Small intestine (tissue), 16 donors: ENCODE results near the gene DNMBP. TPM values are rescaled to one million over a fixed set of nuclear protein-coding genes. Genes with fewer than 3 reads are reported as not detected.

ENCODE experiments used
- DNase-seq, 2 donors: peaks; one replicate each; pipeline versions ENCODE4 v3.0.0 to v3.0.0-alpha.2; 2013
- FAIRE-seq: peaks from 2 replicates; lab custom pipeline; 2012; peaks lifted over from hg19 to GRCh38; lab: Jason Lieb, UNC
- H3K27ac ChIP-seq, 3 donors: one replicate each; pipeline ENCODE4 v1.5.1; 2013; ENCODE audit warnings: low read length in 2 of 3, mild to moderate bottlenecking in 2 of 3, control low read depth in 1 of 3, inconsistent platforms in 1 of 3, low read depth in 1 of 3, moderate library complexity in 1 of 3
- H3K27me3 ChIP-seq, 3 donors: one replicate each; pipeline ENCODE4 v1.6.1; 2013; ENCODE audit warnings: low read length in 3 of 3, inconsistent platforms in 1 of 3; ENCODE audit not compliant: control insufficient read depth in 3 of 3, insufficient read depth in 3 of 3
- H3K36me3 ChIP-seq, 3 donors: one replicate each; pipeline ENCODE4 v1.6.1; 2013; ENCODE audit warnings: low read length in 3 of 3, inconsistent platforms in 1 of 3, low read depth in 1 of 3, mild to moderate bottlenecking in 1 of 3, moderate library complexity in 1 of 3; ENCODE audit not compliant: control insufficient read depth in 3 of 3, insufficient read depth in 2 of 3
- H3K4me1 ChIP-seq, 3 donors: one replicate each; pipeline ENCODE4 v1.6.1; 2013; ENCODE audit warnings: low read length in 2 of 3, inconsistent platforms in 1 of 3, low read depth in 1 of 3, mild to moderate bottlenecking in 1 of 3, moderate library complexity in 1 of 3; ENCODE audit not compliant: control insufficient read depth in 3 of 3, insufficient read depth in 2 of 3
- H3K4me3 ChIP-seq, 3 donors: one replicate each; pipeline ENCODE4 v1.5.1; 2013; ENCODE audit warnings: low read length in 3 of 3, control low read depth in 1 of 3, inconsistent platforms in 1 of 3, low read depth in 1 of 3, mild to moderate bottlenecking in 1 of 3, moderate library complexity in 1 of 3
- H3K9me3 ChIP-seq, 2 donors: one replicate each; pipeline ENCODE4 v1.6.1; 2013; ENCODE audit warnings: low read depth in 1 of 2, low read length in 1 of 2; ENCODE audit not compliant: control insufficient read depth in 2 of 2, insufficient read depth in 1 of 2
- WGBS, 3 donors: extraction: QIAGEN DNeasy Blood & Tissue Kit; methylation state at CpG; one replicate each; pipeline ENCODE4 v1.1.7; 2013; 5-methylcytosine and 5-hydroxymethylcytosine counted together
- long read RNA-seq, 10 donors: transcript quantifications; one replicate each; lab custom pipeline, GENCODE V29; 2026
- polyA plus RNA-seq, 4 donors: library from polyadenylated mRNA; stranded (reverse) in 3 of 4; unstranded in 1 of 4; fragments of 200-250 nt in 3 of 4; fragments of 120-200 nt in 1 of 4; gene quantifications; one replicate each; pipeline versions ENCODE4 v1.2.1 to v1.2.3, GENCODE V29; 2013
- donor health status: healthy with polysubstance abuse.
- donor health status: control.
- donor health status: control.
- donor health status: Bipolar disorder and iron deficiency.
- donor health status: healthy.

Gene DNMBP
- 10 to 100 TPM; 18.4 to 52.2 (median 28.0) TPM for polyA plus RNA-seq
- long read RNA-seq, donor 1, full-length matches to known transcripts = 2 of 43 reads
- long read RNA-seq, donor 1, partial matches to known transcripts = 36 of 43 reads
- long read RNA-seq, donor 1, other reads (novel, unspliced or antisense) = 5 of 43 reads
- long read RNA-seq, donor 2, full-length matches to known transcripts = 1 of 1 reads
- long read RNA-seq, donor 2, partial matches to known transcripts = 0 of 1 reads
- long read RNA-seq, donor 2, other reads (novel, unspliced or antisense) = 0 of 1 reads
- long read RNA-seq, donor 3 = 0 reads
- long read RNA-seq, donor 4 = 0 reads
- long read RNA-seq, donor 5 = 0 reads
- long read RNA-seq, donor 6, full-length matches to known transcripts = 1 of 26 reads
- long read RNA-seq, donor 6, partial matches to known transcripts = 25 of 26 reads
- long read RNA-seq, donor 6, other reads (novel, unspliced or antisense) = 0 of 26 reads
- long read RNA-seq, donor 7 = 0 reads
- long read RNA-seq, donor 8 = 0 reads
- long read RNA-seq, donor 9, partial matches to known transcripts = 5 of 5 reads
- long read RNA-seq, donor 9, other reads (novel, unspliced or antisense) = 0 of 5 reads
- long read RNA-seq, donor 10, full-length matches to known transcripts = 1 of 1 reads
- long read RNA-seq, donor 10, partial matches to known transcripts = 0 of 1 reads
- long read RNA-seq, donor 10, other reads (novel, unspliced or antisense) = 0 of 1 reads

- no peaks in the 10 kb centered on the region for H3K36me3 ChIP-seq
- H3K27ac ChIP-seq = peak within 1 kb of the TSS; percentile 69 to 86 (median 85)
- DNase-seq (peak; percentile 78 to 94), FAIRE-seq (no peak)
- H3K9me3 ChIP-seq = no peaks in the 10 kb centered on the region
- peaks cover 2 to 20% (median 12%) of the 10 kb centered on the region in 3 donors for H3K4me1 ChIP-seq
- H3K27me3 ChIP-seq = no peaks in the 10 kb centered on the region
- WGBS, 3 donors = 2 to 4% (median 4%) methylated on average over 37 to 86 of the region's 86 CpGs
- H3K4me3 ChIP-seq = peak within 1 kb of the TSS; percentile 55 to 91 (median 67)
Measured at GRCh38 chr10:100009793-100010676, at the start of gene DNMBP. Gene DNMBP, minus strand, starts transcription at chr10:100009947. Its CDS starts 37,823 bp downstream, at chr10:99972124.

- WGBS, 3 donors = 43 to 63% (median 47%) methylated on average over 1 of the region's 1 CpG
- H3K4me3 ChIP-seq = no peak overlapping the region
- H3K4me1 ChIP-seq = no peaks in the 10 kb centered on the region
- FAIRE-seq (no peak), DNase-seq (no peak)
- H3K36me3 ChIP-seq = no peaks in the 10 kb centered on the region
- H3K27ac ChIP-seq = no peak overlapping the region
- H3K27me3 ChIP-seq = peaks cover 0 to 4% (median 0%) of the 10 kb centered on the region in 3 donors
- H3K9me3 ChIP-seq = peaks cover 0 to 4% of the 10 kb centered on the region in 2 donors
Measured at GRCh38 chr10:100057948-100058347, 48.2 kb upstream of the DNMBP start.

- Histone ChIP-seq H3K36me3 (no peaks in the 10 kb centered on the region), H3K9me3 (peaks cover 0 to 4% of the 10 kb centered on the region in 2 donors), H3K27me3 (peaks cover 0 to 4% (median 0%) of the 10 kb centered on the region in 3 donors), H3K4me1 (no peaks in the 10 kb centered on the region), H3K27ac (no peak overlapping the region), H3K4me3 (no peak overlapping the region)
- DNase-seq (no peak), FAIRE-seq (no peak)
- 52 to 59% (median 58%) methylated on average over 6 of the region's 6 CpGs for WGBS, 3 donors
Measured at GRCh38 chr10:100053686-100054460, 44.1 kb upstream of the DNMBP start.

- Histone ChIP-seq H3K36me3 (no peaks in the 10 kb centered on the region), H3K4me3 (no peak overlapping the region), H3K27me3 (no peaks in the 10 kb centered on the region), H3K9me3 (no peaks in the 10 kb centered on the region), H3K27ac (no peak overlapping the region), H3K4me1 (peaks cover 0 to 10% (median 1%) of the 10 kb centered on the region in 3 donors)
- WGBS, 3 donors = 12 to 23% (median 18%) methylated on average over 7 of the region's 7 CpGs
- no peak for FAIRE-seq
- DNase-seq = peak; percentile 83 to 91
Measured at GRCh38 chr10:100046021-100046486, 36.3 kb upstream of the DNMBP start.

GRCh38 chr10:100045592-100045991 lies 35.8 kb upstream of the DNMBP start:
- H3K36me3 ChIP-seq = no peaks in the 10 kb centered on the region
- H3K27me3 ChIP-seq = no peaks in the 10 kb centered on the region
- FAIRE-seq (no peak), DNase-seq (no peak)
- H3K9me3 ChIP-seq = no peaks in the 10 kb centered on the region
- H3K4me1 ChIP-seq = peaks cover 0 to 10% (median 1%) of the 10 kb centered on the region in 3 donors
- H3K4me3 ChIP-seq = no peak overlapping the region
- 61 to 63% (median 62%) methylated on average over 2 of the region's 2 CpGs for WGBS, 3 donors
- no peak overlapping the region for H3K27ac ChIP-seq

- no peak for FAIRE-seq
- no peaks in the 10 kb centered on the region for H3K27me3 ChIP-seq
- peak in 1 of 2 donors; percentile 12 for DNase-seq
- peak overlapping the region in 2 of 3 donors; percentile 21 to 41 for H3K27ac ChIP-seq
- H3K36me3 ChIP-seq = no peaks in the 10 kb centered on the region
- H3K4me1 ChIP-seq = peaks cover 2 to 17% (median 4%) of the 10 kb centered on the region in 3 donors
- 34 to 58% (median 37%) methylated on average over 3 of the region's 3 CpGs for WGBS, 3 donors
- H3K9me3 ChIP-seq = no peaks in the 10 kb centered on the region
- H3K4me3 ChIP-seq = no peak overlapping the region
Measured at GRCh38 chr10:100043796-100044195, 34.0 kb upstream of the DNMBP start.

GRCh38 chr10:100043344-100043743 lies 33.6 kb upstream of the DNMBP start:
- Histone ChIP-seq H3K9me3 (no peaks in the 10 kb centered on the region), H3K4me3 (no peak overlapping the region), H3K4me1 (peaks cover 3 to 22% (median 4%) of the 10 kb centered on the region in 3 donors), H3K27me3 (no peaks in the 10 kb centered on the region), H3K36me3 (no peaks in the 10 kb centered on the region), H3K27ac (peak overlapping the region in 1 of 3 donors; percentile 52)
- 56 to 72% (median 62%) methylated on average over 2 of the region's 2 CpGs for WGBS, 3 donors
- no peak for FAIRE-seq
- peak in 1 of 2 donors; percentile 72 for DNase-seq
